ENCODE measurements around the gene C1QTNF9.
"Not testable (repeated sequence)": the region's sequence is repeated elsewhere in the genome, so short reads cannot be mapped to it uniquely, and the experiment has no call there.

Gene C1QTNF9

GRCh38 chr13:24313439-24313838, 4.1 kb downstream of the C1QTNF9 start:
- Histone ChIP-seq H3K9me2 (replicated peaks; ENCODE audit: control insufficient read depth, low read length) (no peaks in the 10 kb centered on the region), H3K9me3 (ENCODE audit: control insufficient read depth, insufficient read depth, low read length) (no peaks in the 10 kb centered on the region), H3K79me2 (ENCODE audit: control insufficient read depth, low read length) (no peaks in the 10 kb centered on the region), H3K27me3 (ENCODE audit: control insufficient read depth, low read length) (no peaks in the 10 kb centered on the region), H4K20me1 (ENCODE audit: control insufficient read depth, insufficient read depth, low read depth, low read length) (no peaks in the 10 kb centered on the region), H3K27ac (ENCODE audit: low read depth, low read length) (no peak overlapping the region), H3K4me1 (ENCODE audit: control insufficient read depth, low read length) (no peaks in the 10 kb centered on the region), H3F3A (ENCODE audit: control insufficient read depth, insufficient read depth) (no peaks in the 10 kb centered on the region), H3K4me2 (ENCODE audit: low read length) (no peak overlapping the region), H3K36me3 (ENCODE audit: control insufficient read depth, low read length) (no peaks in the 10 kb centered on the region), H3K4me3 (ENCODE audit: low read length) (no peak overlapping the region)
- TF ChIP-seq CTCF (IDR thresholded peaks at IDR 0.05; ENCODE audit: low read depth, low read length, poor library complexity, severe bottlenecking) = peak; percentile 12
- no peak for TF ChIP-seq EZH2phosphoT487 (IDR thresholded peaks at IDR 0.05; ENCODE audit: borderline replicate concordance, low read length)

GRCh38 chr13:24317835-24318234, 8.5 kb downstream of the C1QTNF9 start:
- H3K9me3 ChIP-seq (ENCODE audit: control insufficient read depth, insufficient read depth, low read length); H4K20me1 ChIP-seq (ENCODE audit: control insufficient read depth, insufficient read depth, low read depth, low read length); H3K4me3 ChIP-seq (ENCODE audit: low read length); H3K4me2 ChIP-seq (ENCODE audit: low read length); H3K27ac ChIP-seq (ENCODE audit: low read depth, low read length); H3F3A ChIP-seq (ENCODE audit: control insufficient read depth, insufficient read depth); H3K4me1 ChIP-seq (ENCODE audit: control insufficient read depth, low read length); H3K27me3 ChIP-seq (ENCODE audit: control insufficient read depth, low read length); H3K36me3 ChIP-seq (ENCODE audit: control insufficient read depth, low read length); H3K9me2 ChIP-seq (replicated peaks; ENCODE audit: control insufficient read depth, low read length); H3K79me2 ChIP-seq (ENCODE audit: control insufficient read depth, low read length): not testable (repeated sequence)

- not testable (repeated sequence) for H3K27ac ChIP-seq (ENCODE audit: low read depth, low read length); H3K4me3 ChIP-seq (ENCODE audit: low read length); H3K36me3 ChIP-seq (ENCODE audit: control insufficient read depth, low read length); H3K9me3 ChIP-seq (ENCODE audit: control insufficient read depth, insufficient read depth, low read length); H3K9me2 ChIP-seq (replicated peaks; ENCODE audit: control insufficient read depth, low read length); H3F3A ChIP-seq (ENCODE audit: control insufficient read depth, insufficient read depth); H3K27me3 ChIP-seq (ENCODE audit: control insufficient read depth, low read length); H3K4me2 ChIP-seq (ENCODE audit: low read length); H3K4me1 ChIP-seq (ENCODE audit: control insufficient read depth, low read length); H4K20me1 ChIP-seq (ENCODE audit: control insufficient read depth, insufficient read depth, low read depth, low read length); H3K79me2 ChIP-seq (ENCODE audit: control insufficient read depth, low read length)
Observed at GRCh38 chr13:24318878-24319277, 9.5 kb downstream of the C1QTNF9 start.

GRCh38 chr13:24319641-24320040, 10.3 kb downstream of the C1QTNF9 start:
- not testable (repeated sequence) for H3K9me2 ChIP-seq (replicated peaks; ENCODE audit: control insufficient read depth, low read length); H3K9me3 ChIP-seq (ENCODE audit: control insufficient read depth, insufficient read depth, low read length); H3K27me3 ChIP-seq (ENCODE audit: control insufficient read depth, low read length); H3K4me2 ChIP-seq (ENCODE audit: low read length); H3K4me1 ChIP-seq (ENCODE audit: control insufficient read depth, low read length); H3K27ac ChIP-seq (ENCODE audit: low read depth, low read length); H3F3A ChIP-seq (ENCODE audit: control insufficient read depth, insufficient read depth); H4K20me1 ChIP-seq (ENCODE audit: control insufficient read depth, insufficient read depth, low read depth, low read length); H3K79me2 ChIP-seq (ENCODE audit: control insufficient read depth, low read length); H3K4me3 ChIP-seq (ENCODE audit: low read length); H3K36me3 ChIP-seq (ENCODE audit: control insufficient read depth, low read length)

- H3K9me2 ChIP-seq (replicated peaks; ENCODE audit: control insufficient read depth, low read length); H3K36me3 ChIP-seq (ENCODE audit: control insufficient read depth, low read length); H3K4me3 ChIP-seq (ENCODE audit: low read length); H3K27ac ChIP-seq (ENCODE audit: low read depth, low read length); H3K4me2 ChIP-seq (ENCODE audit: low read length); H4K20me1 ChIP-seq (ENCODE audit: control insufficient read depth, insufficient read depth, low read depth, low read length); H3K4me1 ChIP-seq (ENCODE audit: control insufficient read depth, low read length); H3K9me3 ChIP-seq (ENCODE audit: control insufficient read depth, insufficient read depth, low read length); H3K79me2 ChIP-seq (ENCODE audit: control insufficient read depth, low read length); H3F3A ChIP-seq (ENCODE audit: control insufficient read depth, insufficient read depth); H3K27me3 ChIP-seq (ENCODE audit: control insufficient read depth, low read length): not testable (repeated sequence)
Observed at GRCh38 chr13:24321416-24321815, 12.0 kb downstream of the C1QTNF9 start.

Measured in DOHH2 (cell line).